Nephron progenitor cell (in vitro differentiated cells): ENCODE results near the gene TTLL12.

ENCODE experiments used
- DNase-seq: peaks from one replicate; pipeline ENCODE4 v3.0.0; 2021
- H3K27ac Mint-ChIP-seq: 2 replicates; pipeline ENCODE4 v1.8.0; 2021; ENCODE audit warnings: mild to moderate bottlenecking, moderate library complexity, mixed read lengths
- H3K27me3 Mint-ChIP-seq: 2 replicates; pipeline ENCODE4 v1.8.0; 2021; ENCODE audit warnings: mild to moderate bottlenecking, low read depth, mixed read lengths; ENCODE audit not compliant: poor library complexity
- H3K36me3 Mint-ChIP-seq: 2 replicates; pipeline ENCODE4 v1.8.0; 2021; ENCODE audit warnings: low read depth, mixed read lengths
- H3K4me1 Mint-ChIP-seq: 2 replicates; pipeline ENCODE4 v1.8.0; 2021; ENCODE audit warnings: mixed read lengths
- H3K4me3 Mint-ChIP-seq: 2 replicates; pipeline ENCODE4 v1.8.0; 2021; ENCODE audit warnings: mild to moderate bottlenecking, moderate library complexity, mixed read lengths
- H3K9me3 Mint-ChIP-seq: 2 replicates; pipeline ENCODE4 v1.8.0; 2021; ENCODE audit warnings: mild to moderate bottlenecking, moderate library complexity, mixed read lengths
- TF ChIP-seq, protein P1 (sequence below): fragments of 200-600 bp; sonication (generic); IDR thresholded peaks from 2 replicates; pipeline ENCODE4 v1.5.0; 2021; ENCODE audit warnings: antibody characterized with exemption

Gene TTLL12

DNA sequence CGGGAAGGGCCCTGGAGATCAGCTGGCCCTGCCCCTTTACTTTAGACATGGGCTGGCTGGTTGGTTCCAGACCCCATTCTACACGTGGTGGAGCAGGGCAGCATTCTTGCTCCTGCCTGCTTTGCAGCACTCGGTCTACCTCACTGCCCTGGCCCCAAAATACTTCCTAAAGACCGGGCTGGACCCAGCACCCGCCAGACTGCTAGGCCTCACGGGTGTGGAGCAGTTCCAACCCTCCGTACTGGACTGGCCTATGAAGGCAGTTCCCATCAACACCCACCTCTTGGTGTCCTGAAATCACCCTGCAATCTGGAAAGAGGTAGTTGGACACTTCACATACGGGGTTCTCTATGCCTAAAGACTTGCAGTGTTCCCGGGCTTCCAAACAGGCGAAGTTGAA is 50.1 kb downstream of the TTLL12 start:
- peaks cover 70% of the 10 kb centered on the region for H3K36me3 Mint-ChIP-seq
- no peaks in the 10 kb centered on the region for H3K9me3 Mint-ChIP-seq

DNA sequence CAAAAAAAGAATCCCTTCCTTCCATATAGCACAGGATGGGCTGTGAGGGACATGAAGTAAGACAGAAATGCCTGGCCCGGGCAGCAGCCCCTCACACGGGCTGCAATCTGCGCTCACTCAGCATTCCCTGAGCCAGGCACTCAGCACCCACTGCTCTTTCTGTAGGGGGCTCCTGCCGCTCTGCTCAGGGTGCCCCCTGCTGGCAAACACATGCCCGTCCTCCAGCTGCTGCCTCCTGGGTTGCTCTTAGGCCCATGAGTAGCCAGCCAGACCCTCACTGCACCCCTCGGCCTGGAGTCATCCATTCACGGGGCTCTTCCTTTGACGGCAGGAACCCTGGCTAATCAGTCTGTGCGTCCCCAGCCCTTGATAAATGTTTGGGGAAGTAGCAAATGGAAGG is 50.7 kb downstream of the TTLL12 start:
- DNase-seq = peak; percentile 67
- TF ChIP-seq, protein P1, sequence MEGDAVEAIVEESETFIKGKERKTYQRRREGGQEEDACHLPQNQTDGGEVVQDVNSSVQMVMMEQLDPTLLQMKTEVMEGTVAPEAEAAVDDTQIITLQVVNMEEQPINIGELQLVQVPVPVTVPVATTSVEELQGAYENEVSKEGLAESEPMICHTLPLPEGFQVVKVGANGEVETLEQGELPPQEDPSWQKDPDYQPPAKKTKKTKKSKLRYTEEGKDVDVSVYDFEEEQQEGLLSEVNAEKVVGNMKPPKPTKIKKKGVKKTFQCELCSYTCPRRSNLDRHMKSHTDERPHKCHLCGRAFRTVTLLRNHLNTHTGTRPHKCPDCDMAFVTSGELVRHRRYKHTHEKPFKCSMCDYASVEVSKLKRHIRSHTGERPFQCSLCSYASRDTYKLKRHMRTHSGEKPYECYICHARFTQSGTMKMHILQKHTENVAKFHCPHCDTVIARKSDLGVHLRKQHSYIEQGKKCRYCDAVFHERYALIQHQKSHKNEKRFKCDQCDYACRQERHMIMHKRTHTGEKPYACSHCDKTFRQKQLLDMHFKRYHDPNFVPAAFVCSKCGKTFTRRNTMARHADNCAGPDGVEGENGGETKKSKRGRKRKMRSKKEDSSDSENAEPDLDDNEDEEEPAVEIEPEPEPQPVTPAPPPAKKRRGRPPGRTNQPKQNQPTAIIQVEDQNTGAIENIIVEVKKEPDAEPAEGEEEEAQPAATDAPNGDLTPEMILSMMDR = peak; percentile 61
- Mint-ChIP-seq H3K36me3 (peaks cover 70% of the 10 kb centered on the region), H3K9me3 (no peaks in the 10 kb centered on the region), H3K4me1 (no peaks in the 10 kb centered on the region), H3K27me3 (peaks cover 2% of the 10 kb centered on the region), H3K4me3 (no peak overlapping the region), H3K27ac (no peak overlapping the region)

More for the DNA sequence above, 50.1 kb downstream of the TTLL12 start:
- TF ChIP-seq, protein P1 = no peak
- DNase-seq = no peak
- H3K27me3 Mint-ChIP-seq = peaks cover 2% of the 10 kb centered on the region
- H3K27ac Mint-ChIP-seq = no peak overlapping the region
- no peak overlapping the region for H3K4me3 Mint-ChIP-seq
- H3K4me1 Mint-ChIP-seq = peaks cover 1% of the 10 kb centered on the region

DNA sequence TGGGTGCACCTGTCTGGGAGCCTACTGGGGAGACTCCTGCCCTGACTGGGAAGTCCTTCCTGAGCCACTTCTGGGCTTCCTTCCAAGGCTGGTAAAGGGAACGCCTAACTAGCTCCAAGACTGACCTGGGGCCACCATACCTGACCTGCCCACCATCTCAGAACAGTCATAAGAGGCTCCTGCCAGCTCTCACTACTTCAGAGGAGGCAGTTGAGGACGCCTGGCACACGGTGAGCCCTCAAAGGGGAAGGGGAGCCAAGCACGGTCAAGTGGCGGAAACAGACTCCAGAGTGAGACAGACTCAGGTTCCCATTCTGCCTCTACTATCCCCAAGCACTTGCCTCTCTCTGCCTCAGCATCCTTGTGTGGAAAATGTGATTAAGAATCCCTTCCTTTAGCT is 51.4 kb downstream of the TTLL12 start:
- no peak overlapping the region for H3K27ac Mint-ChIP-seq
- H3K9me3 Mint-ChIP-seq = no peaks in the 10 kb centered on the region
- H3K36me3 Mint-ChIP-seq = peaks cover 64% of the 10 kb centered on the region
- peaks cover 2% of the 10 kb centered on the region for H3K27me3 Mint-ChIP-seq
- TF ChIP-seq, protein P1 = no peak
- DNase-seq = no peak
- no peaks in the 10 kb centered on the region for H3K4me1 Mint-ChIP-seq
- no peak overlapping the region for H3K4me3 Mint-ChIP-seq

DNA sequence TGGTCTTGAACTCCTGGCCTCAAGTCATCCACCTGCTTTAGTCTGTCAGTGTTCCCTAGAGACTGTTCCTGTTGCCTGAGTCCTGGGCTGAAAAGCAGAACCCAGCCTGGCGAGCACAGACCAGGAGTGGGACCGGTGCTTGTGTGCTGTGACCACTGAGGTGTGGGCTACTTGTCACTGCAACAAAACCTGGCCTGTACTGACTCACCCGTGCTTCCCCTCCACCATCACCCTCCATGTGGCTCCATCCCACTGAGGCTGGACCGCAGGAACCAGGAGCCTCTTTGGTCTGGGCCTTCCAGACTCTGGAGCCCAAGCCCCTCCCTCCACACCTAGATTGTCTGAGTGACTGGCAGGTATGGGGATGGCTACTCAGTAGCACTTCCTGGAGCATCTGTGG is 52.4 kb downstream of the TTLL12 start:
- Mint-ChIP-seq H3K9me3 (no peaks in the 10 kb centered on the region), H3K4me3 (no peak overlapping the region), H3K27ac (no peak overlapping the region), H3K27me3 (peaks cover 2% of the 10 kb centered on the region), H3K36me3 (peaks cover 55% of the 10 kb centered on the region), H3K4me1 (no peaks in the 10 kb centered on the region)
- DNase-seq = no peak
- TF ChIP-seq, protein P1 = no peak

DNA sequence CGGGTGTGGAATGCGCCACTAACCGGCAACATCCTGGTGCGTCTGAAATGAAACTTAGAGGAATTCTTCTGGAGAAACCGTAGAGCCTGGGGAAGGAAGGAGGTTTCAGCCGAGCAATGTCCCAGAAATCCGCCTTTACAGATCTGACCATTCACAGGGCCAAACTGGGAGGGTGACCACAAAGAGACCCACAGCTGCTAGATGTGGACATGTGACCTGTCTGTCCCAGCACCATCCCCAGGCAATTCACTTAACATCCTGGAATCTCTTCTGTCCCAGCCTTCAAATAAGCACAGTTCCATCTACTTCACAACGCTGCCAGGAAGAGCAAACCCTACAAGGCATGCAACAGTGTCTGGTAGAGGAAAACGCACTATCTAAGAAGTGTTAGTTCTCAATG is 53.5 kb downstream of the TTLL12 start:
- Mint-ChIP-seq H3K4me3 (no peak overlapping the region), H3K27me3 (peaks cover 5% of the 10 kb centered on the region), H3K36me3 (peaks cover 47% of the 10 kb centered on the region), H3K27ac (no peak overlapping the region), H3K9me3 (no peaks in the 10 kb centered on the region), H3K4me1 (no peaks in the 10 kb centered on the region)
- TF ChIP-seq, protein P1 = no peak
- DNase-seq = no peak

DNA sequence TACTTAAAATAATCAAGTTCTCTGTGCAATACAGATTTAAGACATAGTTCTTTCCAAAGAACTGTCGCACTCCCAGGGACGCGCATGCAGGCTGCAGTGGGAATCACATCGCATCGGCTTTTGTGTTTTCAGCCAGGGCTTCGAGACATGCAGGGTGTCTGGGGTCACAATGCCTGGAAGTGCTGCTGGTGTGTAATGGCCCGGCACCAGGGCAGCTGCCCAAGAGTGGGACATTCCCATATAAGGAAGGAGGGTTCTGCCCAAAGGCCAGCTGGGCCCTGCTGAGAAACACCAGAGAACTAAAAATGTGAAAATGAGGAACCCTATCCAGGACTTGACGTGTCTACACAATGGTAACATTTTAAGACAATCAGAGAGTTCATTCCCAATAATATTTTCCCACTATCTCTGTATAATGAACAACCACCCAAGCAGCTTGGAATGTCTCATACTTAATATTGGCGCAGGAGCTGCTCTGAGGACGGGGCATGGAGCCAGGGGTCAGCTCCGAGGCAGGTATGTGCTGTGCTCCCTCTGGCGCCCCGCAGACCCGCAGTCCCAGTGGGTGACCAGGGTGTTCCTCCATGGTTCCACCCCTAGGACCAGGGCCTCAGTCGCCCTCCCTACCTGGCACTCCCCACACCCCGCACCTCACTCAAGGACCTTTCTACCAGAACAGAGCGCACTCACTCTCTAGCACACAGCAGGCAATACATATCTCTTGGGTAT is 55.0 kb downstream of the TTLL12 start:
- TF ChIP-seq, protein P1 = no peak
- H3K27me3 Mint-ChIP-seq = peaks cover 5% of the 10 kb centered on the region

More for the DNA sequence above, 55.0 kb downstream of the TTLL12 start:
- Mint-ChIP-seq H3K4me1 (peaks cover under 1% of the 10 kb centered on the region), H3K27ac (no peak overlapping the region), H3K36me3 (peaks cover 35% of the 10 kb centered on the region), H3K9me3 (no peaks in the 10 kb centered on the region), H3K4me3 (no peak overlapping the region)
- no peak for DNase-seq
